ENCODE results near the gene STUM. TPM values are rescaled to one million over a fixed set of nuclear protein-coding genes. Genes with fewer than 3 reads are reported as not detected.

Gene STUM
- total and polyA plus RNA-seq, 2 experiments from 2014 or later, result 0.07 TPM; not detected in 1

DNA sequence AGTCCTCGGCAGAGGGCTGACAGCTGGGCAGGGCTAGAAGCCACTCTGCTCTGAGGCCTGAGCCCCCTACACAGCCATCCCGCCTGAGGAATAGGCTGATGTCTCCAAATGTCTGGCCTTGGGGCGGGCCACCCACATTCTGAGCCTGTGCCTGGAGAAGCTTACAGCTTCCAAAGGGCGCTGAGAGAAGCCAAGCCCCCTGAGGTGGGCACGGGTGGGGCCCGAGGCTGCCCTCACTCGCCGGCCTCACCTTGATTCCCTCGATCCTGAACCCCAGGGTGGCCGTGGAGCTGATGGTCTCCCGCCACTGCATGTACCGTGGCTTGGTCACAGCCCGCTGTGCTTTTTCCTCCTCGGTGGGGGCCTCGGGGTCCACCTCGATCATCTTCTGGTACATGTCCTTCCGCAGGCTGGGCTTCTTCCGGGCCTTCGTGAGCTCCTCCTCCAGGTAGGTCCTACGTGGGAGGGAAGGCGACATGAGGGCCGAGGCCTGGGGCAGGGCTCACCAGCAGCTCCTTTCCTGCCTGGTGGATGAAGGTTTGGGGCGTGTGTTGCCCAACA is 93.2 kb downstream of the STUM start:
- peaks cover 5% of the 10 kb centered on the region for H3K4me1 ChIP-seq (ENCODE audit: insufficient read depth)
- H3K36me3 ChIP-seq (replicated peaks; ENCODE audit: insufficient read depth, low read depth), result no peaks in the 10 kb centered on the region
- WGBS (ENCODE audit: low lambda C conversion rate, missing lambda C conversion rate), result 97% methylated on average over 22 of the region's 23 CpGs
- no peaks in the 10 kb centered on the region for H3K9me2 ChIP-seq (replicated peaks; ENCODE audit: insufficient read depth)
- no peak overlapping the region for H2AFZ ChIP-seq
- H3K79me2 ChIP-seq, result no peaks in the 10 kb centered on the region
- H3K27me3 ChIP-seq, result no peaks in the 10 kb centered on the region
- DNase-seq (ENCODE audit: low spot score), result no peak
- TF ChIP-seq, protein P1, sequence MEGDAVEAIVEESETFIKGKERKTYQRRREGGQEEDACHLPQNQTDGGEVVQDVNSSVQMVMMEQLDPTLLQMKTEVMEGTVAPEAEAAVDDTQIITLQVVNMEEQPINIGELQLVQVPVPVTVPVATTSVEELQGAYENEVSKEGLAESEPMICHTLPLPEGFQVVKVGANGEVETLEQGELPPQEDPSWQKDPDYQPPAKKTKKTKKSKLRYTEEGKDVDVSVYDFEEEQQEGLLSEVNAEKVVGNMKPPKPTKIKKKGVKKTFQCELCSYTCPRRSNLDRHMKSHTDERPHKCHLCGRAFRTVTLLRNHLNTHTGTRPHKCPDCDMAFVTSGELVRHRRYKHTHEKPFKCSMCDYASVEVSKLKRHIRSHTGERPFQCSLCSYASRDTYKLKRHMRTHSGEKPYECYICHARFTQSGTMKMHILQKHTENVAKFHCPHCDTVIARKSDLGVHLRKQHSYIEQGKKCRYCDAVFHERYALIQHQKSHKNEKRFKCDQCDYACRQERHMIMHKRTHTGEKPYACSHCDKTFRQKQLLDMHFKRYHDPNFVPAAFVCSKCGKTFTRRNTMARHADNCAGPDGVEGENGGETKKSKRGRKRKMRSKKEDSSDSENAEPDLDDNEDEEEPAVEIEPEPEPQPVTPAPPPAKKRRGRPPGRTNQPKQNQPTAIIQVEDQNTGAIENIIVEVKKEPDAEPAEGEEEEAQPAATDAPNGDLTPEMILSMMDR (IDR thresholded peaks at IDR 0.05; ENCODE audit: poor library complexity), result no peak
- TF ChIP-seq EZH2 (IDR thresholded peaks at IDR 0.05; ENCODE audit: borderline replicate concordance) (no peak), EZH2phosphoT487 (IDR thresholded peaks at IDR 0.05; ENCODE audit: low read depth, severe bottlenecking, unreplicated experiment) (no peak)
- H3K27ac ChIP-seq, result no peak overlapping the region
- H3K9me3 ChIP-seq (ENCODE audit: low read depth), result no peaks in the 10 kb centered on the region
- H3K4me3 ChIP-seq, result no peak overlapping the region
- H3K4me2 ChIP-seq, result no peak overlapping the region
- H4K20me1 ChIP-seq (ENCODE audit: insufficient read depth, poor library complexity, severe bottlenecking), result no peaks in the 10 kb centered on the region

DNA sequence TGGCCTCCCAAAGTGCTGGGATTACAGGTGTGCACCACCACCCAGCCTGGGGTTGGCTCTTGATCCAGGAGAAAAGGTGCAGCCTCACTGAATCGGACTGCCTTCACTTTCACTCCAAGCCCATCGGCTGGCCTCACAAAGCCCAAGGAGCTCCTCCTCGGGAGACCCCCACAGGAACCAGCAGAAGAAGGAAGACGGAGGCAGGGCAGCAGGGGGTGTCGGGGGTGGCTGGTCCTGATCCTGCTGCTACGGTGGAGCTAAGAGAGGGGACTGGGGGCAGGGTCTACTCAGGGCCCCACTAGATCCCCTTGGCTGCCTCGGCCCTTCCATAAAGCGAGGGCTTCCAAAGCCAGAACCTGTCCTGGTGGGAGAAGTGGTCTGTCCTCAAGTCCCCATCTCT is 93.9 kb downstream of the STUM start:
- no peaks in the 10 kb centered on the region for H3K9me3 ChIP-seq (ENCODE audit: low read depth)
- no peaks in the 10 kb centered on the region for H3K36me3 ChIP-seq (replicated peaks; ENCODE audit: insufficient read depth, low read depth)
- no peaks in the 10 kb centered on the region for H3K9me2 ChIP-seq (replicated peaks; ENCODE audit: insufficient read depth)
- H3K79me2 ChIP-seq, result no peaks in the 10 kb centered on the region
- no peak overlapping the region for H3K27ac ChIP-seq
- no peak overlapping the region for H3K4me2 ChIP-seq
- no peak overlapping the region for H2AFZ ChIP-seq
- no peak overlapping the region for H3K4me3 ChIP-seq
- no peaks in the 10 kb centered on the region for H4K20me1 ChIP-seq (ENCODE audit: insufficient read depth, poor library complexity, severe bottlenecking)
- no peaks in the 10 kb centered on the region for H3K27me3 ChIP-seq
- TF ChIP-seq EZH2phosphoT487 (IDR thresholded peaks at IDR 0.05; ENCODE audit: low read depth, severe bottlenecking, unreplicated experiment), result no peak
- TF ChIP-seq, protein P1 (IDR thresholded peaks at IDR 0.05; ENCODE audit: poor library complexity), result no peak
- WGBS (ENCODE audit: low lambda C conversion rate, missing lambda C conversion rate), result 97% methylated on average over 8 of the region's 8 CpGs
- H3K4me1 ChIP-seq (ENCODE audit: insufficient read depth), result peaks cover 5% of the 10 kb centered on the region
- DNase-seq (ENCODE audit: low spot score), result no peak

DNA sequence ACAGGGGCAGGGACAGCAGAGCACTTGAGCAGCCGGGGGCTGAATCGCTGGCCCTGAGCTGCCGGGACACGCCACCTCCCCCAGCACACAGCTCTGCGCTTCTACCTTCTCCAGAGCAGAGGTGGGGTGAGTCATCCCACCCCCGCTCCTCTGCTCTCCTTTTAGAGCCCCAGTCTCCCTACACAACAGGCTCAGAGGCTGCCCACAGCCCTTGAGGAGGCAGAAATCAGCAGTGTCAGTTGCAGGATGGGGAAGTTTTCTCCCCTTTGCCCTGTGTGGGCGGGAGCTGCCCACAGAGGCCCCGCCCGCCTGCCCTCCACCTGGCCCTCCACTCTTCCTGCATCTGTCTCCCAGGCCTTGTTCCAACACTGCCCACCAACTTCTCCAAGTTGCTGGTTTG is 94.6 kb downstream of the STUM start:
- Histone ChIP-seq H3K4me1 (ENCODE audit: insufficient read depth) (peaks cover 5% of the 10 kb centered on the region), H3K4me2 (no peak overlapping the region), H3K79me2 (no peaks in the 10 kb centered on the region), H3K27me3 (no peaks in the 10 kb centered on the region), H2AFZ (no peak overlapping the region), H3K36me3 (replicated peaks; ENCODE audit: insufficient read depth, low read depth) (no peaks in the 10 kb centered on the region), H3K27ac (no peak overlapping the region), H3K9me3 (ENCODE audit: low read depth) (no peaks in the 10 kb centered on the region), H4K20me1 (ENCODE audit: insufficient read depth, poor library complexity, severe bottlenecking) (no peaks in the 10 kb centered on the region), H3K9me2 (replicated peaks; ENCODE audit: insufficient read depth) (no peaks in the 10 kb centered on the region), H3K4me3 (no peak overlapping the region)
- WGBS (ENCODE audit: low lambda C conversion rate, missing lambda C conversion rate), result 69% methylated on average over 9 of the region's 9 CpGs
- DNase-seq (ENCODE audit: low spot score), result peak; percentile 64
- TF ChIP-seq EZH2phosphoT487 (IDR thresholded peaks at IDR 0.05; ENCODE audit: low read depth, severe bottlenecking, unreplicated experiment), result no peak
- TF ChIP-seq, protein P1 (IDR thresholded peaks at IDR 0.05; ENCODE audit: poor library complexity), result no peak
- no peak for TF ChIP-seq EZH2 (IDR thresholded peaks at IDR 0.05; ENCODE audit: borderline replicate concordance)
